HTERT RPE-1 (cell line): ENCODE data around the gene CLSTN3.

Experiments used
- in situ Hi-C: fragments of 300-500 bp; cut with MboI; formaldehyde crosslinking; loops from 4 replicates; pipeline ENCODE4 v1.14.3; 2020; ENCODE audit warnings: low sequenced_read_pairs

Gene CLSTN3

DNA sequence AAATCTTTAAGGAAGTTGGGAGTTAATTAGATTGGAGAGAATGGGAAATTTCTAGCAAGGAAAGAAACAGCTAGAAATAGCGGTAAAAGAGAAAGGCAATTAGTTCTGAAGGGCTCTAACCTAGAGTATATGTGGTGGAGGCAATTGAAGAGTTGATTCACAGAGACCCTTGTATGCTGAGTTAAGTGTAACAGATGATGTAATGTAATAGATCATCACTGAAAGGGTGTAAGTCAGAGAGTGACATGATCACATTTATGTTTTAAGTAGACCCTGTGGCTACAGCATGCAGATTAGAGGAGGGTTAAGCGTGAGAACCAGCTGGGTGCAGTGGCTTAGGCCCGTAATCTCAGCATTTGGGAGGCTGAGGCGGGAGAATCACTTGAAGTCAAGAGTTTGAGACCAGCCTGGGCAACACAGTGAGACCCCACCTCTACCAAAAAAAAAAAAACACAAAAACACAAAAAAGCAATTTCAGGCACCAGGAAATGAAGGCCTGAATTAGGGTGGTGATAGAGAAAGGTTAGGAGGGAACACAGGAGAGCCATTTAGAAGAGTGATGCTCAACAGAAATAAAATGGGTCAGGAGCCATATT lies 4.4 kb upstream of the CLSTN3 start:
- in situ Hi-C loops = no loop called here

DNA sequence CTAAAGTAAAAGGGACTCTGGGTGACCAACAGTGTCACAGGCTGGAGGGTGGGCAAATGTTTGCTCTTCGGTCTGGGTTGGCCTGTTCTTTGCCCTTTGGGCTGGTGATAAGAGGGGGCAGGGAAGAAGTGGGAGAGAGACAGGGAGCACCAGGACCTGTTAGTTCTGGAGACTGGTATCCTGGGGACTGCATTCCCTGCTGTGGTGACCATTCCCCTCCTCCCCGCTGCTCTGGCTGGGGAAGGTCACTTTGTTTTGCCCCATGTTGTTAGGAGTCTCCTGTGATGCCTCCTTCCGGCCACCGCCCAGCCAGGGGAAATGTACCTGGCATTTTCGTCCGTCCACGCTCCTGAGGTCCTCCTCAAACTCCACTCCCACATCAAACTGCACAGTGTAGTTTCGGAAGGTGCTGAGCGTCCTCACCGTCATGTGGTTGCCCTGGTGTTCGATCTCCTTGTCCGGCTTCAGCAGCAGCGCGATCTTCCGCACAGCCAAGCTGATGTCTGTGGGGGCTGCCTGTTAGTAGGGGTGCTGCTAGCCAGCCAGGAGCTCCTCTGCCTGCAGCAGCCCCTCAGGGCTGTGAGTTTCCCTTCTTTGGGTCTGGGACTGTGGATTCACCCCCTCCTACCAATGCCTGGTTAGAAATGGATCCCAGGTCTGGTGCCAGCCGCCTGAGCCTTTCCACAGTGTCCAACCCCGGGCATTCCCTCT lies 2.1 kb upstream of the CLSTN3 start:
- in situ Hi-C loops = no loop called here

DNA sequence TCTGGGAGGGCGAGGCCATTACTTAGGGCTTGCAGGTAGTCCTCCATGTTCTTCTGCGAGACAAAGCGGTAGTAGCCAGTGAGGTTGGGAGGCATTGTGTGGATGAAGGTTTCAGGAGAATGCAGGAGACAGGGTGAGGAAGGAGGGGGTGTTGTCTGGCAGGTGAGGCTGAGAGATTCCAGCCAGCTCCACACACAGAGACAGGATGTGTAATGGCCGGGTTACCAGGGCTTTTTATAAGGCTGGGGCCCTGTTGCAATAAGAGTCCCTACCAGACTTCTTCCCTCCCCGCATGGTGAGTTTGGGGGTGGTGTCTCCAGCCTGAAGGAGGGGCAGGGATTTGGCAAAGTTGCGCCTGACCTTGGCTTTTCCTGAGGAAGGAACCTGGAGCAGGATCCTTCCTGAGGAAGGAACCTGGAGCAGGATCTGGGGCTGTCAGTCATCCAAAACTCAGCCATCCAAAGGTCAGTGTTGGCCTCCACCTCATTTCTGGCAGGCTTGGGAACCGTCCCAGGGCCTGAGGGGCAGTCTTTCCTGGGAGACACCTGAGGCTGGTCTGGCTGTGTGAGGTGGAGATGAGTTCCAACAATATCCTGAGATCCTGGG lies 1.4 kb upstream of the CLSTN3 start, which contains the start of gene RBP5:
RBP5 (minus strand) TSS at position 209 of the 606 bp plus-strand sequence; CDS start at position 95, 114 bp downstream.
- in situ Hi-C loops = no loop called here

DNA sequence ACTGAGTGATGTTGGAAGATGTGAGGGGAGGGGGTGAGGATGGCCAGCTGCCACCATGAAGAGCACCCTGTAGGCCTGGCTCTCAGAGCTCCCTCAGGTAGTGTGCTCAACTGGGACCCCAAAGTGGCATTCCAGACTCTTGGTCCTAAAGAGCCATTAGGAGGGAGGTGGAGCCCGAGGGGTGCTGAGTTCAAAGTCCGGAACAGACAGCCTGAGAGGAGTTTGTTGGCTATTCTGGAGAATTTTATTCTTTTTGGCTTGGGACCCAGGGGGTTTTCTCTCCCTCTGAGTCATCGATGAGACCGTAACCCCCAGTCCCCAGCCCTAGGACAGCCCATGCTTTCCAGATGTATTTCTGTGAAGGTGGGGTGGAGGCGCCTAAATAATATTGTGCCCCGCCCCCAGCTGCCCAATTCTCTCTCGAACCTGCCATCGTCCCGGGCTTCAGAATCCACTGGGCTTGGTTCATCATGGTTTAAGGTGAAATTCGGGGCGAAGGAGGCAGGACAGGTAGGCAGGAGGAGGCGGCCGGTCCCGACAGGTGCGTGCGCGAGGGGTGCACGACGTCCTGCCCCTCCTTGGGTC lies 792 bp upstream of the CLSTN3 start:
- in situ Hi-C loops = no loop called here

DNA sequence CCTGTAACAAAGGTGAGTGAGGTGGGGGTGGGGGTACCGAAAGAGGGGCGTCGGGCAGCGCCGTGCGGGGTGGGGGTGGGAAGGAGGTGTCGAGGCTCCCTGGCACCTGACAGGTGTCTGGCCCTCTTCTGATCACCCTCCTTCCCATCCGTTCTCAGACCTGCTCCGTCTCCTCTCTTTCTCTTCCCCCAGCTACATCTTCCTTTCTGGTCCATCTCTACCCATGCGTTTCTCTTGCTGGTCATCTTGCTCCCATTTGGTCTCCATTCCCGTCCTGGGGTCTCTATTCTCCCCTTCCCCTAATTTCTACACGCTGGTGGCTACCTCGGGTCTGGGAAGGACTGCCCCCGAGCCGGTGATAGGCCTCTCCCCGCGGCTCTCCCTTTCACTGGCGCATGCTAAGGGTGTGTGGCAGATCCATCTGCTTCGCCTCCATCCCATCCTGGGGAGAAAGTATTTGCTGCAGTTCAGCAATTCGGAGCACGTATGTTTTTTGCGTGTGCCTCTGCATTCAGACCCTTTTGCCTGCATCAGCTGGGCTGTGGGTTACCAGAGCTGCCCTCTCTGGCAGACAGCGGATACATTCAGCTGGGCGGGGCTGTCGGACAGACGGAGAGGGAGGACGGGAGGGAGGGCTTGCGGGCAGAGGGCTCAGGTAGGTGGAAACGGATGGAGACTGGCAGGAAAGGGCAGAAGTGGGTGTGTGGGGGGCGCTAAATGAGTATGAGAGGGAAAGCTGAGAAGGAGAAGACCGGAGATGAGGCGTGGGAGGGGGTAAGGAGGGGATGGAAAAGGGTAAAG lies 730 bp downstream of the CLSTN3 start:
- in situ Hi-C loops = no loop called here

DNA sequence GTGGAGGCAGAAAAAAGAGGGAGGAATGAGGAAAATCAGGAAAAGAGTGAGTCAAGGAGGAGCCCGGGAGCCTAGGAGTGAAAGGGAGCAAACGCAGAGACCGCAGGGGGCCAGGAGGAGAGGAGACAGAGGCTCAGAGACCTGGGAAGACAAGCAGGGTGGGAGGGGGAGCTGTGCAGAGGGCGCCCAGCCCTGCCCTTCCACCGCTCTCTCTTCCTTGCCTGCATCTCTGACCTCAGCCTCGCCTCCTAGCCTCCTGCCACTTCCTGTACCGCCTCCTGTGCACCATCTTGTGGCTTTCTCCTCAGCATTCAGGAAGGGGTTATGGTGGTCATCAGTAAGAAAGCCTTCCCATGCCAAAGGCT lies 1.3 kb downstream of the CLSTN3 start:
- in situ Hi-C loops = no loop called here

DNA sequence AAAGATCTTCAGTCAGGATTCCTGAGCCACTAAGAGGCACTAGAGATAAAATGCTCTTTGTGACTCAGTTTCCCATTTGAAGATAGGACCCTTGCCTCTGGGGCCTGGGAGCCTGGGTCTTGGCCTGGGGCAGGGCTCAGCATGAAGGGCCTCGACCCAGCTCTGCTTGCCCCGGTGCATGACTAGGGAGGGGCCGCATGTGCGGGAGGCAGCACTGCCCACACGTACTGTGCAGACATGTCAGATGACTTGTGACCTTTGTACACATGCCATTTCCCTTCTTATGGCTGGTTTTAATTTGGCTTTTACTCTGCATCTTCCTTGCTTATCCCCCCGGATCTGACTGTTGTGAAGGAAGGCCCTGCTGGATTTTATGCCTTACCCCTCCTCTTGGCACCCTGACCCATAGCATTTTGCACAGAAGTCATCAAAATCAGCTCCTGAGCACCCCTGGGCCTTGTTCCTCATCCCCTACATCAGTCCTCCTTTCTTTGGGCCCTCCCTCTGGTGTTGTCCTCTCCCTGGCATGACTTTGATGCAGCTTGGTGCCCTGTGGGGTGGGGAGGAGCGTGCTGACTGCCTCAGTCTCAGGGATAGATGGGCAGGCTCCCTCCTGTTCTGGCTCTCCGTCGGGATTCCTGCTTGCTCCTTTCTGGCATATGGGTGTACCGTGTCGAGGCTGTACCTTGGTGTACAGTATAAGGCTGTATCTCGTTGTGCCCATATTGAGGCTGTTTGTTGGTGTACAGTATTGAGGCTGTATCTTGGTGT lies 4.4 kb downstream of the CLSTN3 start:
- in situ Hi-C loops = no loop called here

DNA sequence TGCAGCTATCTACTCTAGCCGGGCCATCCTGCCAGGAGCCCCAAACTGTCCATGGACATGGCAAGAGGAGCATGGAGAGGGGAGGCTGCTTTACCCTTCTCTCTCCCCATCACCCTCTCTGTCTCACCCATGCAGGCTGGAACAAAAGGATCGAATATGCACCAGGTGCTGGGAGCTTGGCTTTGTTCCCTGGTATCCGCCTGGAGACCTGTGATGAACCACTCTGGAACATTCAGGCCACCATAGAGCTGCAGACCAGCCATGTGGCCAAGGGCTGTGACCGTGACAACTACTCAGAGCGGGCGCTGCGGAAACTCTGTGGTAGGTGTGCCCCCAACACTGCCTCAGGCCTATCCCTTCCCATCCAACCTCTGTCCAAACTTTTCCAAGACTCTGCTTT lies 5.9 kb downstream of the CLSTN3 start:
- in situ Hi-C loops = no loop called here

DNA sequence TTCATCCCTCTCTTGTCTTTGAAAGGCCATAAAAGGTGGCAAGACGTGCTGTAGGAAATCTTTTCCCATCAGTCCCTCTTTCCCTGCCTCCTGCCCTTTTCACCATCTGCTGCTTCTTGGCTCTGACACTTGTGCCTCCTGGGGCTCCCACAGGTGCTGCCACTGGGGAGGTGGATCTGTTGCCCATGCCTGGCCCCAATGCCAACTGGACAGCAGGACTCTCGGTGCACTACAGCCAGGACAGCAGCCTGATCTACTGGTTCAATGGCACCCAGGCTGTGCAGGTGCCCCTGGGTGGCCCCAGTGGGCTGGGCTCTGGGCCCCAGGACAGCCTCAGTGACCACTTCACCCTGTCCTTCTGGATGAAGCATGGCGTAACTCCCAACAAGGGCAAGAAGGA lies 6.5 kb downstream of the CLSTN3 start:
- in situ Hi-C loops = no loop called here

DNA sequence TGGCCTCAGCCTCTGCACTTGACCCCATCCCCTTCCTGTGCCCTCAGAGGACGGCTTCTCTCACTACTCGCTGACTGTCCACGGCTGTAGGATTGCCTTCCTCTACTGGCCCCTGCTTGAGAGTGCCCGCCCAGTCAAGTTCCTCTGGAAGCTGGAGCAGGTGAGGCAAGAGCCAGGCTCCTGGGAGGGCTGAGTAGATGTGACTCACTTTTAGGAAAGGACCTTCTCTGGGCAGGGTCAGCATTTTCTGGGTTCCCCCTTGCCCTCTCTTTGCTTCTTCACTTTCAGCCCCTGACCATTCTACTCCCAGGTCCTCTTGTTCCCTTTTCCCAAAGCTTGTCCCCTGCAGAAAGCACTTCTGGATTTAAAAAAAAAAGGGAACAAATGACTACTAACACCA lies 7.7 kb downstream of the CLSTN3 start:
- in situ Hi-C loops = no loop called here

DNA sequence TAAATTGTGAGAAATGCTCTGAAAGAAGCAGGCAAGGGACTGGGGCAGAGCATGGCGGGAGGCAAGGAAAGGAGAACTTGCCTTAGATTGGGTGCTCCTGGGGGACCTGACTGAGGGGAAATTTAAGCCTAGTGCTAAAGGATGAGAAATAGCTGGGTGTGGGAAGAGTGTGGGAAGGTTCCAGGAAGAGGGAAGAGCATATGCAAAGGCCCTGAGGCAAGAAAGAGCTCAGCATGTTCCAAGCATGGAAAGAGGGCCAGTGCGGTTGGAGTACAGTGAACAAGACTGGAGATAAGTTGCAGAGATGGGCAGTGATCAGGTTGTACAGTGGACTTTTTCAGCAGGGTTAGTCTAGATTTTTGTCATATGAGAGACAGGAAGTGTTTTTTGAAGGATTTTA lies 9.0 kb downstream of the CLSTN3 start:
- in situ Hi-C loops = no loop called here

DNA sequence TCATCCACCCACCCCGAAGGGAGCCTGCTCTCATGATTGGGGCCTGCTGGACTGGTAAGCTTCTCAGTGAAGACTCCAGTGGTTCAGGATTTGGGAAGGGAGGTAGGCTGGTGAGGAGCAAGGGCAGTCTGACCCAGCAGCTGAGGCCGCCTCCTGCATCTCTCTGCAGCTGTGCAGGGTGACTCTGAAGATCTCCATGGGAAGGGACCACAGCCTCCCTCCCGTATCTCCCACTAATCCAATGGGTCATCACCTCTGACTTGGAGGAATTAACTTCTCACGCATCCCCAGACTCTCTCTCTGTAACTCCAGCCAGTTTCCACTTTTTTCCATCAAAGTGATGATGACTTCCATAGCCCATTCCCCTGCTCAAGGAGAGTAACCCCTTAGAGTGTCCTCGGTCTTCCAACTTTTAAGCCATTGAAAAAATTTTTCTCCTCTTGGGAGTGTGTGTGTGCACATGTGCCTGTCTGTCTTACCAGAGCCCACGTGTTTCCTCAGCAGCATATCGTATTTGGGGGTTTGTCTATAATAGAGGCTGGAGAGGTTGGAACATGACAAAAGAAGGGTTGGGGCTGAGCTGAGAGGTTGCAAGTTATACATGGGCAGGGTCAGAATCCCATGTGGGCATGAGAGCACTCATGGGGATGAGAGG lies 11.3 kb downstream of the CLSTN3 start:
- in situ Hi-C loops = no loop called here

DNA sequence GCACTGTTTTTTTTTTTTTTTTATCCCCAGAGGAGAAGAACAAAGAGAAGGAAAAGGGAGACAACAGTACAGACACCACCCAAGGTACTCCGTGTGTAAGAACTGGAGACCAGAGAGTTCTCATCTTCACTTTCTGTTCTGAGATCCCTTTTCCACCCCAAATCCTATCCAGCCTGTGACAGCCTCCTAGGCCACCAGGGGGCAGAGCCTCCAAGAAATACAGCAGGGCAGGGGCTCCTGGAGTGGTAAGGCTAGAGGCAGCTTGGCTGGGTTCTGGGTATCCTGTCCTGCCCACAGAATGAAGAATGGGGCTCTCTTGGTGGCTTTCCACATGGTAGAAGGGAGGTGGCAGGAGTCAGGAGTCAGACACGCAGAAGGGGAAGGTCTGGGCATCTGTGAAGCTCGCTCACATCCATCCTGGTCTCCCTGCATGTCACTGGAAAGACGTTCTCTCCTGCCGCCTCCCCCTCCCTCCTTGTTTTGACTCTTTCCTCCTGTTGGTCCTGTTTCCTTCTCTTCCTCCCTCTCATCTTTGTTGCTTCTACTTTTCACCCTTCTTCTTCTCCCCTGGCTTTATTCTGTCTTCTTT lies 12.0 kb downstream of the CLSTN3 start:
- in situ Hi-C loops = no loop called here

DNA sequence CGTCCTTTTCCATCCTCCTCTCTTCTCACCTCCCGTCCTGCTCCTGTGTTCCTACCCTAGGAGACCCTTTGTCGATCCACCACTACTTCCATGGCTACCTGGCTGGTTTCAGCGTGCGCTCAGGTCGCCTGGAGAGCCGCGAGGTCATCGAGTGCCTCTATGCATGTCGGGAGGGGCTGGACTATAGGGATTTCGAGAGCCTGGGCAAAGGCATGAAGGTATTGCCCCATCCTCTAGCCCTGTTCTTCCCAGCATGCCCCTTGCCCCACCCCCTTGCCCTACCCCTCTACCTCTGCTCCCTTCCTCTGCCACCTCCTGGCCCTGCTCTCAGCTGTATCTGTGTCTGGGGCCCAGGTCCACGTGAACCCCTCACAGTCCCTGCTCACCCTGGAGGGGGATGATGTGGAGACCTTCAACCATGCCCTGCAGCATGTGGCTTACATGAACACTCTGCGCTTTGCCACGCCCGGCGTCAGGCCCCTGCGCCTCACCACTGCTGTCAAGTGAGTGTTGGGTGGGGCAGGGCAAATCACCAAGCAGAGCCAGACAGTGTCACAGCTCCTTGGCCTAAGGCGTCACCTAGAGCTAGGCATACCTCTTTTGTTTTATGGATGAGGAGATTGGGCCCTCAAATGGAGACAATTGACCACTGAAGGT lies 12.8 kb downstream of the CLSTN3 start:
- in situ Hi-C loops = no loop called here

DNA sequence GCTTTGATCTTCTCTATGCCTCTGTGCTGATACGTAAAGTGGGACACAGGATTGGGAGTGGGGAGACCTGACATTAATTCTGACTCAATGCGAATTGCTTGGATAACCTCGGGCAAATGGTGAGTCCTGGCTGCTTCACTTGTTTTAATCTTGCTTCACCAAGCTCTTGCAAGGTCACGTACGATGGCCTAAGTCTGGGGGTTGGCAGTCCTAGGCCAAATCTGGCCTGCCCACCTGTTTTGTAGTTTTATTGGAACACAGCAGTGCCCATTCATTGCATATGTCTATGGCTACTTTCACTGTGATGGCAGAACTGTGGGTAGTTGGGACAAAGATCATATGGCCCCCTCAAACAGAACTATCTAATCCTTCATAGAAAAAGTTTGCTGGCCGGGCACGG lies 13.4 kb downstream of the CLSTN3 start:
- in situ Hi-C loops = no loop called here

DNA sequence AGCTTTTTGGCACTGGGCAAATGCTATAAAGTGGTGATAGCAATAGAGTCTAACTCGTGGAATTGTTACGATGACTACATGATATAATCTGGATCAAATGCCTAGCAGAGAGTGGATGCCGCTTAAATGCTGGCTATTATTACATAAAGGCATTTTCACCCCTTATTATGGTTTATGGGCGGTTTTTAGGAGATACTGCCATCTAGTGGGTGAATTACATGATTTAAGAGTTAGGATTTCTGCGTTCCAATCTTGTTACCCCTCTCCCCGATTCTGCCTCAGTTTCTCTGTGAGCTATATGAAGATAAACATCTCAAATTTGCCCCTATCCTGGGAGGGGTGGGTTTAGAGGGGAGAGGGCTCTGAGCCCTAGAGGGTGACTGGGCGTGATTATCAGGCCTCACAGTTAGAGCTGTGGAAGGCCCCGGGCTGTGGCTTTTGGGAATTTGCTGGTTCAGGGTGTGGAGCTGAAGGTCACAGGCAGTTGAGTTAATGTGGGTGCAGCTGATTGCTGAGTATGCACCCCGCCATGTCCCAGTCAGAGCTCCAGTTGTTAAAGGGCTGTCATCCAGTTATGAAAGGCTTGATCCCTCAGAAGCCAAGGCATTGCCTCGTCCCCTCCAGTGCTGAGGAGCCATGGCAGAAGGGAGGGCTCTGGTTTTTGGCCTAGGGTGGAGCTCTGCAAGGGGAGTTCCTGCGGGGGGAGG lies 14.4 kb downstream of the CLSTN3 start:
- in situ Hi-C loops = no loop called here

DNA sequence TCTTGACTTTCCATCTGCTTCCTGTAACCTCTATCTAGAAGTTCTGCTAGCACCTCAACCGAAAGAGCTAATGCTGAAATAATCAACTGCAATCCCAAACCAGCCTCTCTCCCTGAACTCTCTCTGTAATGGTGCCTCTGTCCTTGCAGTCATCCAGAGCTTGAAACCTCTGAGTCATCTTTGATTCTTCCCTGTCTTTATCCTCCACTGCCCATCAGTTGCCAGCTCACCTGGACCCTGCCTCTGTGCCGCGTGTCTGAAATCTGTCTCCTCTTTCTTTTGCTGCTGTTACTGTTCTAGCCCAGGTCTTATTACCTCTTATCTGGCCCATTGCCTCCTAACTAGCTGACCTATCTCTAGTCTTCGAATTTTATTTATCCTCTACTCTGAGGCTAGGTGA lies 15.5 kb downstream of the CLSTN3 start:
- in situ Hi-C loops = no loop called here

DNA sequence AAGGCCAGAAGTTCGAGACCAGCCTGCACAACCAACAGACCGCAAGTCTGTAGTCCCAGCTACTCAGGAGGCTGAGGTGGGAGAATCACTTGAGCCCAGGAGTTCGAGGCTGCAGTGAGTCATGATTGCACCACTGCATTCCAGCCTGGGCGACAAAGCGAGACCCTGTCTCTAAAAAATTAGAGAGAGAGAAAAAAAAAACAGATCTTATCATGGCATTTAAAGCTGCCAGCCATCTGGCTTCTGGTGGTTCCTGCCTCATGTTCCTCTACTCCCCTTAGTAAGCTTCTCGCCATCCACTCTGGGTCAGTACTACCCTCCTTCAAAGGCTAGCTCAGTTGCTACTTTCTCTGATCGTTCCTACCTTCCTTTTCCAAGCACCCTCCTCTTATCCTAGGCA lies 16.1 kb downstream of the CLSTN3 start:
- in situ Hi-C loops = no loop called here

DNA sequence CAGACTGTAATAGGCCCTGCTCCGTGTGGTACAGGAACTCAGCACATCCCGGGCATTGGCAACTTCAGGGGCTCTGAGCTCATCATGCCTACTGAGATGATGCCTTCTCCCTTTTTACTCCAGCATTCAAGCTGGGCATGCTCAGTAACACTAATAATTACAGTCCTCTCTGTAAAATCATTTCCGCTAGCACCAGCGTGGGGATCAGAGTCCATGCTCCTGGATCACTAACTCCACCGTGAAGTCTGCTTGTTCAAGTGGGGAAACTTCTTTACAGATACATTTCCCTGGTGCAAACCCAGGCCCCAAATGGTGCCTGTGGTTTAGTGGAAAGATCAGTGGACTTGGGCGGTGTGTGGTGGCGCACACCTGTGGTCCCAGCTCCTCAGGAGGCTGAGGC lies 16.7 kb downstream of the CLSTN3 start:
- in situ Hi-C loops = no loop called here
